Measurements from ENCODE around the gene RIMS1. TPM values are rescaled to one million over a fixed set of nuclear protein-coding genes. Genes with fewer than 3 reads are reported as not detected.

Gene RIMS1
- total and polyA plus RNA-seq, 2 donors (not counting 3 experiments of a cell fraction or from before 2014, with no cell fraction given), result 0.15 TPM; not detected in 1

DNA sequence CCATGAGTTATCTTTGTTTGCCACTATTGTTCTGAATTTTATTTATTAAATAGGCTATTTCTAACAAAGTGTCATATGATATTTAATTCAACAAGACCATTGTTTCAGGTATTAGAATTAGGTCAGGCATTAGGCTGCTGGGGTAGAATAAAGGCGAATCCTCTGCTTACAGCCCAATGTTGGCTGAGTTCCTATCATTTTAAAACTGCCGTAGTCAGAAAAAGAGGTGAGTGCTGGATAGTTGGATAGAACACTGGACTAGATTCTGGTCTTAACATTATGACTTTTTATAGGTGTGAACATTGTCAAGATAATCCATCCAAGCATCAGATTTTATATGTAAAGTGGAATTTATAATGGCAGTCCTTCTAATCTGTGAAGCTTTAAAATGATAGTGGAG is 6.3 kb downstream of the RIMS1 start:
- ChIA-PET CTCF (no interaction called here), POLR2A (no interaction called here)
- H4K20me1 ChIP-seq (replicated peaks; ENCODE audit: control insufficient read depth, extremely low read depth, insufficient read depth, low read length), result no peaks in the 10 kb centered on the region
- dilution Hi-C loops (cut with MboI; ENCODE audit: extremely low pct_ligation_motif_present, low sequenced_read_pairs), result no loop called here
- DNase-seq (ENCODE audit: low read depth, low spot score) (no peak), FAIRE-seq (no peak)
- H3K4me2 ChIP-seq (ENCODE audit: insufficient read depth, low read length), result no peak overlapping the region
- no peak overlapping the region for H2AFZ ChIP-seq (ENCODE audit: low read depth, low read length)
- H3K9me1 ChIP-seq (replicated peaks; ENCODE audit: control insufficient read depth, extremely low read depth, insufficient read depth, low read length), result no peaks in the 10 kb centered on the region
- intact Hi-C loops (cut with micrococcal nuclease), result loop anchor here (5.0 kb wide), 1 partner anchor 325 kb away; no protein-coding TSS in a partner anchor
- peaks cover 6 to 7% of the 10 kb centered on the region in 2 experiments for H3K27me3 ChIP-seq (ENCODE audit: control insufficient read depth in 2 of 2, insufficient read depth in 2 of 2, low read length in 2 of 2)
- no peaks in the 10 kb centered on the region for H3K36me3 ChIP-seq (ENCODE audit: control insufficient read depth in 2 of 2, extremely low read depth in 1 of 2, insufficient read depth in 2 of 2, low read length in 2 of 2)
- H3K9me3 ChIP-seq (replicated peaks; ENCODE audit: control insufficient read depth, insufficient read depth, low read length), result no peaks in the 10 kb centered on the region
- H3K27ac ChIP-seq (ENCODE audit: insufficient read depth, low read depth, low read length), result no peak overlapping the region
- no peaks in the 10 kb centered on the region for H3K79me2 ChIP-seq (ENCODE audit: control insufficient read depth, insufficient read depth, low read length)
- no peak overlapping the region for H3K9ac ChIP-seq (replicated peaks; ENCODE audit: extremely low read depth, insufficient read depth, low read length)
- no peaks in the 10 kb centered on the region for H3K4me1 ChIP-seq (ENCODE audit: control insufficient read depth, extremely low read depth, insufficient read depth, low read length)
- TF ChIP-seq, protein P1, sequence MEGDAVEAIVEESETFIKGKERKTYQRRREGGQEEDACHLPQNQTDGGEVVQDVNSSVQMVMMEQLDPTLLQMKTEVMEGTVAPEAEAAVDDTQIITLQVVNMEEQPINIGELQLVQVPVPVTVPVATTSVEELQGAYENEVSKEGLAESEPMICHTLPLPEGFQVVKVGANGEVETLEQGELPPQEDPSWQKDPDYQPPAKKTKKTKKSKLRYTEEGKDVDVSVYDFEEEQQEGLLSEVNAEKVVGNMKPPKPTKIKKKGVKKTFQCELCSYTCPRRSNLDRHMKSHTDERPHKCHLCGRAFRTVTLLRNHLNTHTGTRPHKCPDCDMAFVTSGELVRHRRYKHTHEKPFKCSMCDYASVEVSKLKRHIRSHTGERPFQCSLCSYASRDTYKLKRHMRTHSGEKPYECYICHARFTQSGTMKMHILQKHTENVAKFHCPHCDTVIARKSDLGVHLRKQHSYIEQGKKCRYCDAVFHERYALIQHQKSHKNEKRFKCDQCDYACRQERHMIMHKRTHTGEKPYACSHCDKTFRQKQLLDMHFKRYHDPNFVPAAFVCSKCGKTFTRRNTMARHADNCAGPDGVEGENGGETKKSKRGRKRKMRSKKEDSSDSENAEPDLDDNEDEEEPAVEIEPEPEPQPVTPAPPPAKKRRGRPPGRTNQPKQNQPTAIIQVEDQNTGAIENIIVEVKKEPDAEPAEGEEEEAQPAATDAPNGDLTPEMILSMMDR (IDR thresholded peaks at IDR 0.05; ENCODE audit: extremely low read depth in 1 of 2, insufficient read depth in 1 of 2, low read depth in 1 of 2, low read length in 2 of 2), result no peak
- no peak for TF ChIP-seq EZH2 (IDR thresholded peaks at IDR 0.05; ENCODE audit: borderline replicate concordance, low read depth, low read length, severe bottlenecking)
- TF ChIP-seq JUN (IDR thresholded peaks at IDR 0.05; ENCODE audit: borderline replicate concordance, insufficient read depth, insufficient read length, low read depth), result no peak
- no peak for TF ChIP-seq FOS (IDR thresholded peaks at IDR 0.05; ENCODE audit: borderline replicate concordance, insufficient read depth, low read length)
- no peak for TF ChIP-seq POLR2AphosphoS5 (IDR thresholded peaks at IDR 0.05; ENCODE audit: insufficient read depth, low read depth, low read length)
- BruUV-seq (replicated peaks), result no TSS peak
- H3K4me3 ChIP-seq (replicated peaks in 1 of 3; ENCODE audit: insufficient read depth in 1 of 3, low read depth in 1 of 3, low read length in 3 of 3), result no peak overlapping the region

DNA sequence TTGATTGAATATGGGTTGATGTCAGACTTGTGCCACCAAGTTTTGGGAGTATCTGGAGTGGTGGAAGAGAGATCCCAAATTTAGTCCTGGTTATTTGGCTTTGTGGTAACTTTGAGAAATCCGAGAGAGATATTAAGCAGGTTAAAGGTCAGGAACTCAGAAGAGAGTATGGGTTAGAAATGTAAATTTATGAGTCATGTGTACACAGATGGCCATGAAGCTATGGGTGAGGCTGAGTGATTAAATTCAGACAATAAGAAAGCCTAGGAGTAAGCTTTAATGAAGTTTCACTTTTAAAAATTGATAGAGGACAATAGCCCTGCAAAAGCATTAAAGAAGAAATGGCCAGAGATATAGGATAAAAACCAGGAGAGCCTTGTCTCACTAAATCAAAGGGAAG is 14.3 kb downstream of the RIMS1 start:
- no peak overlapping the region for H3K4me2 ChIP-seq (ENCODE audit: insufficient read depth, low read length)
- ChIA-PET CTCF (interaction anchor here (0.5 kb wide), 1 partner anchor 40 kb away, joined by 3 read pairs; no protein-coding TSS in a partner anchor), POLR2A (no interaction called here)
- no peaks in the 10 kb centered on the region for H3K9me3 ChIP-seq (replicated peaks; ENCODE audit: control insufficient read depth, insufficient read depth, low read length)
- no peaks in the 10 kb centered on the region for H4K20me1 ChIP-seq (replicated peaks; ENCODE audit: control insufficient read depth, extremely low read depth, insufficient read depth, low read length)
- H3K4me1 ChIP-seq (ENCODE audit: control insufficient read depth, extremely low read depth, insufficient read depth, low read length), result no peaks in the 10 kb centered on the region
- intact Hi-C loops (cut with micrococcal nuclease), result no loop called here
- no peak overlapping the region for H3K9ac ChIP-seq (replicated peaks; ENCODE audit: extremely low read depth, insufficient read depth, low read length)
- no peak overlapping the region for H3K27ac ChIP-seq (ENCODE audit: insufficient read depth, low read depth, low read length)
- H2AFZ ChIP-seq (ENCODE audit: low read depth, low read length), result no peak overlapping the region
- H3K4me3 ChIP-seq (replicated peaks in 1 of 3; ENCODE audit: insufficient read depth in 1 of 3, low read depth in 1 of 3, low read length in 3 of 3), result no peak overlapping the region
- FAIRE-seq (no peak), DNase-seq (ENCODE audit: low read depth, low spot score) (no peak)
- H3K36me3 ChIP-seq (ENCODE audit: control insufficient read depth in 2 of 2, extremely low read depth in 1 of 2, insufficient read depth in 2 of 2, low read length in 2 of 2), result no peaks in the 10 kb centered on the region
- no peaks in the 10 kb centered on the region for H3K79me2 ChIP-seq (ENCODE audit: control insufficient read depth, insufficient read depth, low read length)
- no peaks in the 10 kb centered on the region for H3K27me3 ChIP-seq (ENCODE audit: control insufficient read depth in 2 of 2, insufficient read depth in 2 of 2, low read length in 2 of 2)
- no TSS peak for BruUV-seq (replicated peaks)
- dilution Hi-C loops (cut with MboI; ENCODE audit: extremely low pct_ligation_motif_present, low sequenced_read_pairs), result no loop called here
- no peaks in the 10 kb centered on the region for H3K9me1 ChIP-seq (replicated peaks; ENCODE audit: control insufficient read depth, extremely low read depth, insufficient read depth, low read length)
- TF ChIP-seq EZH2 (IDR thresholded peaks at IDR 0.05; ENCODE audit: borderline replicate concordance, low read depth, low read length, severe bottlenecking), result no peak
- no peak for TF ChIP-seq JUN (IDR thresholded peaks at IDR 0.05; ENCODE audit: borderline replicate concordance, insufficient read depth, insufficient read length, low read depth)
- TF ChIP-seq, protein P1 (IDR thresholded peaks at IDR 0.05; ENCODE audit: extremely low read depth in 1 of 2, insufficient read depth in 1 of 2, low read depth in 1 of 2, low read length in 2 of 2), result no peak
- TF ChIP-seq FOS (IDR thresholded peaks at IDR 0.05; ENCODE audit: borderline replicate concordance, insufficient read depth, low read length), result no peak
- no peak for TF ChIP-seq POLR2A (IDR thresholded peaks at IDR 0.05; ENCODE audit: low read depth, low read length)
- no peak for TF ChIP-seq MYC (IDR thresholded peaks at IDR 0.05; ENCODE audit: low read depth, low read length)
- TF ChIP-seq, protein P2, sequence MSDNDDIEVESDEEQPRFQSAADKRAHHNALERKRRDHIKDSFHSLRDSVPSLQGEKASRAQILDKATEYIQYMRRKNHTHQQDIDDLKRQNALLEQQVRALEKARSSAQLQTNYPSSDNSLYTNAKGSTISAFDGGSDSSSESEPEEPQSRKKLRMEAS (IDR thresholded peaks at IDR 0.05; ENCODE audit: insufficient read depth, insufficient read length), result no peak
- TF ChIP-seq GATA2 (IDR thresholded peaks at IDR 0.05; ENCODE audit: insufficient read depth, insufficient read length, low read depth, low read length), result no peak
- TF ChIP-seq POLR2AphosphoS5 (IDR thresholded peaks at IDR 0.05; ENCODE audit: insufficient read depth, low read depth, low read length), result no peak
